ENCODE data around the gene LTBP2.

- no peak for TF ChIP-seq MAFK (IDR thresholded peaks at IDR 0.05; ENCODE audit: partially characterized antibody)
- TF ChIP-seq TP53 (CRISPR knock-in tag; IDR thresholded peaks at IDR 0.05): no peak
- TF ChIP-seq SMC3 (IDR thresholded peaks at IDR 0.05): no peak
- no peak for TF ChIP-seq CHD4 (IDR thresholded peaks at IDR 0.05; ENCODE audit: borderline replicate concordance)
- TF ChIP-seq HEYL (CRISPR knock-in tag; IDR thresholded peaks at IDR 0.05): no peak
- TF ChIP-seq EP300 (IDR thresholded peaks at IDR 0.05): no peak
- TF ChIP-seq POLR2A (IDR thresholded peaks at IDR 0.05; ENCODE audit: low read length): no peak
- no peak for TF ChIP-seq CTCF (IDR thresholded peaks at IDR 0.05)
- no peak for TF ChIP-seq HDAC2 (IDR thresholded peaks at IDR 0.05)
- no peak for TF ChIP-seq NR3C1 (IDR thresholded peaks at IDR 0.05)
Observed at GRCh38 chr14:74542056-74542685, 69.9 kb downstream of the LTBP2 start.
